NOMO-1 (cell line): Measurements from ENCODE around the gene ZWILCH.
"Not testable (repeated sequence)": the region's sequence is repeated elsewhere in the genome, so short reads cannot be mapped to it uniquely, and the experiment has no call there.

Experiments used
- DNase-seq, 2 experiments: peaks; one replicate each; lab custom pipeline; 2025; ENCODE audit not compliant: unreplicated experiment in 2 of 2; lab: John Stamatoyannopoulos, UW

Gene ZWILCH

DNA sequence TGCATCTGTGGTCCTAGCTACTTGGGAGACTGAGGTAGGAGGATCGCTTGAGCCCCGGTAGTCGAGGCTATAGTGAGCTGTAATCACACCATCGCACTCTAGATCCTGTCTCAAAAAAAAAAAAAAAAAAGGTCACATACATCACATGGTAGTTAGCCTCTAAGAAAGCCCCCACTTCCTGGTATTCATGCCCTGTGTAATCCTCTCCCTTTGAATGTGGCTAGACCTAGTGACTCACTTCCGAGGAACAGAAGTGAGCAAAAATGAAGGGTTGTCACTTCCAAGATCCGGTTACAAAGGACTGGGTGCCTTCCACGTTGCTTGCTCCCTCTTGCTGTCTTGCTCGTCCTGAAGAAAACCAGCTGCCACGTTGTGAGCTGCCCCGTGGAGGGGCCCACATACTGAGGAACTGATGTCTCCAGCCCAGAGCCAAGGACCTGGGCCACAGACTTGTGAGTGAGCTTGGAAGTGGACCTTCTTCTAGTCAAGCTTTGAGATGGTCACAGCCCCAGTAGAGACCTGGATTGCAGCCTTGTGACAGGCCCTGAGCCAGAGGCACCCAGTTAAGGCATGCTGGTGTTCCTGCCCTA, 73.3 kb downstream of the ZWILCH start:
- DNase-seq, result peak in 1 of 2 experiments; percentile 12

DNA sequence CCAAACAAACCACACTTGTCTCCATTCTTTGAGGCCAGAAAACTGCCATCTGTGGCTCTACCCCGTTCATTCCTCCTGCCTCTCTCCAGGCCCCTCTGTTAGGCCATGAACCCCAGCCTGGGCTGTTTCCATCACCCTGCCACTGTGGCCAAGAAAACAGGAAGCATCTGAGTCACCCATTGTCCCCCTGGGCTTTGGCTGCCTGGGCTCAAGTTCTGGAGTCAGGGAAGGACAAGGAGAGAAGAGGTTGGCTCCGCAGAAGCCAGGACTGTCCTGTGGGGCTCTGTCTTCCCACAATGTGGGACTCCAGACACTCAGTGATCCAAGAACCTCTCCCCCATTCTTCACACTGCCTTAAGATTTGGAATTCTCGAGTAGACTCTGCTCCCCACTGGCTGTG, 75.5 kb downstream of the ZWILCH start:
- no peak for DNase-seq

DNA sequence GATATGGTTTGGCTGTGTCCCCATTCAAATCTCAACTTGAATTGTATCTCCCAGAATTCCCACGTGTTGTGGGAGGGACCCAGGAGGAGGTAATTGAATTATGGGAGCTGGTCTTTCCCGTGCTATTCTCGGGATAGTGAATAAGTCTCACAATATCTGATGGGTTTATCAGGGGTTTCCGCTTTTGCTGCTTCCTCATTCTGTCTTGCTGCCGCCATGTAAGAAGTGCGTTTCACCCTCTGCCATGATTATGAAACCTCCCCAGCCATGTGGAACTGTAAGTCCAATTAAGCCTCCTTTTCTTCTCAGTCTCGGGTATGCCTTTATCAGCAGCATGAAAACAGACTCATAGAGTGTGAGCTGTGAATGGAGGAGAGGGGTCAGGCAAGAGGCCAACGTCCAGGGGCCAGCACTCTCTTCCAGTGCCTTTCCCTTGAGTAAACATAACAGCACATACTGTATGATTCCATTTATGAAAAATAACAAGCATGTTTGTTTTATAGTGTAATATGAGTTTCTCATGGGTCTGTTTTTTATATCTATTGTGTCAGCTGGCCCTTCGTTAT, 76.9 kb downstream of the ZWILCH start:
- DNase-seq, result peak; percentile 5 to 62

DNA sequence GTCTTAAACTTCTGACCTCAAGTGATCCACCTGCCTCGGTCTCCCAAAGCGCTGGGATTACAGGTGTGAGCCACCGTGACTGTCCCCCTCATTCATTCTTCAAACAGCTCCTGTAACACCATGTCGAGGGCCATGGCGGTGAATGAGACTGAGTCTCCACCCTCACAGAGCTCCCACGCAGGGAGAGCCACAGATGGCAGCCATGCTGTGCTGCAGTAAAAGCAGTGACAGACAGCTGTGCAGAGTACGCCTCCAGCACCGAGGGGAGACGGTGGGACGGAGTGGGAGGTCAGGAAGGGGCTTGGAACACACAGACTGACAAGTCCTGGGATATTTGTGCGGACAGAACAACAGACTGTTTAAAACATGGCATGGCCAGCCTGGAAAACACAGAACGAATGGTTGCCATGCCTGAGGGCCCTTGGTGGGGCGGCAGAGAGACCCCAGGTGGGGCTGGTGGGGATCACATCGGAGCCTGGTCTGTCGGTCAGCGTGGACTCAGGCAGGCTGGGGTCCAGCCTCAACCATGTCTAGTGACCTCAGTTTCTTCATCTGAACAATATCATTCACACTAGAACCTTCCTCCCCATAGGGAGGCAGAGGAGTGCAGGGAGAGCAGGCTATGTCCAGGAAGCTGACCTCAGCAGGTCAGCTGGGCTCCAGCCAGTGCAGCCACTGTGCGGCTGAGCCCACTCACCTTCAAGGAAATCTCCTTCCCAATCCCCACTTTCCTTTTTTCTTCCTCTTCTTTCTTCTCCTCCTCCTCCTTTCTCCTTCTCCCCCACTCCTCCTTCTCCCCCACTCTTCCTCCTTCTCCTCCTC, 81.2 kb downstream of the ZWILCH start:
- no peak for DNase-seq

GRCh38 chr15:66587020-66587419, 81.9 kb downstream of the ZWILCH start:
- DNase-seq, result no peak

- no peak for DNase-seq
Measured at GRCh38 chr15:66587749-66588148, 82.6 kb downstream of the ZWILCH start.

- no peak for DNase-seq
Measured at GRCh38 chr15:66588537-66588936, 83.4 kb downstream of the ZWILCH start.

DNA sequence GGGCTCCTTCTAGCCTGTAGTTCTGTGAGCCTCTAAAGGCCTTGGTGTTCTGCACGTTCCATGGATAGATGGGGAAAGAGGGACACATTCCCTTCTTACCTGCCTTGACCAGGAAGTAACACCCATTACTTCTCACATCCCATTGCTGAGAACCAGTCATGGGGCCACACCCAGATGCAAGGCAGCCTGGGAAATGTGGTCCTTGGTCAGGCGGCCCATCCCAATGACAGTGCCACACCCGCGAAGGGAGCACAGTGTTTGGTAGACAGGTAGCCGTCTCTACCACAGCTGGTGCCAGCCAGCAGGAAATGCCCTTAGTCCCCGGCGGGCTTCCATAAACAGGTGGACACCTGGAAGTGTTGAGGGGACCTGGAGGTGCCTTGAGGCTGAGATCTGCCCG, 83.8 kb downstream of the ZWILCH start:
- no peak for DNase-seq

DNA sequence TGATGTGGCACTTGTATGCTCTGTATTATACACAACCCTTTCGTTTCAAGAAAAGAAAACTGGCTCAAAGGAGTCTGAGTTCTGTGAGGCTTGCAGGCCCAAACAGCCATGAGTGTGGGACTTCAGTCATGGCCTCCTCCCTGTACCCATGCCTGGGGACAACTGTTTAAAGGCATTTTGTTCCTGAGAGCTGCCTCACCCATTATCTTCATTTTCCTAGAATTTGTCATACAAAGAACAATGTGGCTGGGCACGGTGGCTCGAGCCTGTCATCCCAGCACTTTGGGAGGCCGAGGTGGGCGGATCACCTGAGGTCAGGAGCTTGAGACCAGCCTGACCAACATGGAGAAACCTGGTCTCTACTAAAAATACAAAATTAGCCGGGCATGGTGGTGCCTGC, 84.3 kb downstream of the ZWILCH start:
- DNase-seq, result not testable (repeated sequence)

DNA sequence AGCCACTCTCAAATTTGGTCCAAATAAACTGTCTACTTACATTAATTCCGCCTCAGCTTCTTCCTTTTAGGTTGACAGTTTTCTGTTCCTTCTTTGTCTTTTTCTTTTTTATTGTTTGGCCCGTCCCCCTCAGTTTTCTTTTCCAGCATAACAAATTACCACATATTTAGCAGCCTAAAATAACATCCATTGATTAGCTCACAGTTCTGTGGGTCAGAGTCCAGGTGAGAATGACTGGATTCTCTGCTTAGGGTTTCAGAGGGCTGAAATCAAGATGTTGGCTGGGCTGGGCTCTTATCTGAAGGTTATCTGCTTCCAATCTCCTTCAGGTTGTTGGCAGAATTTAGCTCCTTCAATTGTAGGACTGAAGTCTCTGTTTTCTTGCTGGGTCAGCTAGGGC, 85.3 kb downstream of the ZWILCH start:
- DNase-seq, result no peak

- DNase-seq, result peak in 1 of 2 experiments; percentile 11
Measured at GRCh38 chr15:66591322-66591862, 86.3 kb downstream of the ZWILCH start.

DNA sequence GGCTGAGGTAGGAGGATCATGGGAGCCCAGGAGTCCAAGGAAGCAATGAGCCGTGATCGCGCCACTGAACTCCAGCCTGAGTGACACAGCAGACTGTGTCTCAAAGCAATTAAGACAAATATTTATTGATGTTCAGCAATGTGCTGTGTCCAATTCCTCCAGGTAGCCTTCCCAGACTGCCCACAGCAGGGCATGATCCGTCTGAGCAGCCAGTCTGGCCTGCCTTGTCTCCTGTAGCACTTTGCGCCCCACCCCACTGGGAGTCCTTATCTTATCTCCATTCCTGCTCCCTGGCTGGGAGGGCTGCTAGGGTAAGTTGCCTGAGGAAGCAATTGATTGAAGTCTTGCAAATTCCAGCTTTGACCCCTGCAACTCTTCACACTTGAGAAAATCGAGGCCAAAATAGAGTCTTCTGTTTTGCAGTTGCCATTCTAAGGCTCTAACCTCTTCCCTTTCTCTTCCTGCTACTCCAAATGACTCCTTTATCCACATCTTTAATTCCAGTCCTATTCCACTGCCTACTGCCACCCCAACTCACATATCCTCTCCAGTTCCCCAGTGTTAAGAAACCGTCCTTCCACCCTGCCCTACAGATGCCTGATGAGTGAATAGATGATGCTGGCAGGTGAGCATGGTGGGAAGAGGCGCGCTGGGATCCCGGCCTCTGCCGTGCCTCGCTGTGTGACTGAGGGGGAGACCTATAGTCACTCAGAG, 87.5 kb downstream of the ZWILCH start:
- no peak for DNase-seq

DNA sequence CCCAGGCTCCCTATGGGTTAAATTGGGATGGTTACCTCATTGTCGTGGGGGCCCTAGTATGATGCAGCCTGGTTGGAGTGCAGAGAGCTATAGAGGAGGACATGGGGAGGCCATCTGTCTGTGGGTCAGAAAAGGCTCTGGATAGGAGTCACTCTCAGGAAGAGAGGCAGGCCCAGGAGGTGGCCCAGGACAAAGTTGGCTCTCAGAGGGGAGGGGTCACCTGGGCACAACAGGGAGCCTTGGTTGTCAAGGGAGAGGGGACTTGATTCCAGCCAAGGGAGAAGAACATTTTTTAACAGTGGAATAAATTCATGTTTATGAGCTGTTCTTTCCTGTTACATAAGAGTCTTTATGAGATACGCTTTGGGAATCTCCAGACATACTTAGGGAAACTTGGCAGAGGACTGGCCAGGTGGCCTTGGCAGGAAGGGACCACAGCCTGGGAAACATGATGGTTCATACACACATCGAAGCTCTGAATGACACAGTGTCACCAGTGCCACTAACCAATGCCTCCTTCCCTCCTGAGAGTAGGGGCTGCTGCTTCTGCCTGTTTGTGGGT, 88.2 kb downstream of the ZWILCH start:
- no peak for DNase-seq

GRCh38 chr15:66594344-66594743, 89.2 kb downstream of the ZWILCH start:
- no peak for DNase-seq

DNA sequence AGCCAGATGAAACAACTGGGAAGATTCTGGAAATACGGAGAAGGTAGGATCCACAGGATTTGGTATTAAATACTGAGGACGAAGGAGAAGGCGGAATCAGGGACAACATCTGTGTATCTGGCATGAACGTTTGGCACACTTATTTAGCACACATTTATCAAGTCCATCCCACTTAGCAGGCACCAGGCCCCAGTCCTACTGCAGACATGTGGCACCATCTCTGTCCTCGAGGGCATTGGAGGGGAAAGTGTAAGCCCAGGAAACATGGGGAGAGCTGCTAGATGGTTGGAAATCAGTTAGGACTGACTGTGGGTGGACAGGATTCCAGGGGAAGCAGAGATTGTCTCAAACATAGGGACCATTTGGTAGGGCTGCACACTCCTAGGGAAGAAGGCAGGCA, 89.7 kb downstream of the ZWILCH start:
- DNase-seq, result no peak

GRCh38 chr15:66595332-66595731, 90.2 kb downstream of the ZWILCH start:
- no peak for DNase-seq

- DNase-seq, result no peak
Measured at GRCh38 chr15:66595931-66596545, 90.9 kb downstream of the ZWILCH start.

DNA sequence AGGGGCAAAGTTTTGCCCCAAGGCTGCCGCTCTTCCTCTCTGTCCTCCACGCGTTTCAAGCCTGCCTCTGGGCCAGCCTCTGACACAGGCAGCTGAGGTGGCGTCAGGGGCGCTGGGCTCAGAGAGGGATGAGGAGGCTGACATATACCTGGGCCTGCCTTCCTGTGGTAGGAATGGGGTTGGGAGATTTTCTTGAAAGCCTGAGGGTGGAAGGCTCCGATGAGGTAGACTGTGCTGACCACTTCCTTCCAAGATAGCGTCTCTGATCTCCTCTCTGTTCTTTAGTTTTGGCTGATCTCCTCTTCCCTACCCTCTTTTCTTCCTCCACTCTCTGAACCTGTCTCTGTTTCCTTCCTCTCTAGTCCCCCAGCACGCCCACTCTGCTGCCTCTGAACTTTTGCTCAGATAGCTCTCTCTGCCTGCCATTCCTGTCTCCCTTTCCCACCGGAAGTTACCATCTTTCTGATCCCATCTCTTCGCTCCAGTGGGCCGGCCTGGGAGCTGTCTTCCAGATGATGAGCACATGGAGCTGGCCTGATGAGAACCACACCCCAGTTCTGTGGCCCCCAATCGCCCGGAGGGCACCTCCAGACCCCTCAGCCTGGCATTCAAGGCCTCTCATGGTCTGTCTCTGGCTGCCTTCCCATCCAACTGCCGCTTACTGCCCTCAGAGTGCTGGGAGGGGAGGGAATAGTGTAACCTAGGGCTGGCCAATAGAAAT, 93.1 kb downstream of the ZWILCH start:
- DNase-seq, result no peak
